PFSK-1 (cell line): ENCODE measurements around the gene XCR1. TPM values are rescaled to one million over a fixed set of nuclear protein-coding genes. Genes with fewer than 3 reads are reported as not detected.

Experiments
- FOXP2 ChIP-seq: optimal IDR thresholded peaks from 2 replicates; pipeline ENCODE3; 2011; ENCODE audit warnings: borderline replicate concordance, control low read depth, inconsistent platforms; ENCODE audit not compliant: insufficient read depth; ENCODE audit errors: extremely low read length, extremely low read depth
- POLR2AphosphoS5 ChIP-seq: IDR thresholded peaks from 2 replicates; pipeline ENCODE4 v1.6.1; 2012; ENCODE audit warnings: low read depth, mild to moderate bottlenecking, control low read depth, low read length, moderate library complexity
- SIN3A ChIP-seq: IDR thresholded peaks from 2 replicates; pipeline ENCODE4 v1.6.1; 2012; ENCODE audit warnings: mild to moderate bottlenecking, low read length, moderate library complexity, borderline replicate concordance; ENCODE audit not compliant: insufficient read depth
- TAF1 ChIP-seq: IDR thresholded peaks from 2 replicates; pipeline ENCODE4 v1.6.1; 2012; ENCODE audit warnings: low read length, control low read depth, borderline replicate concordance; ENCODE audit not compliant: insufficient read depth
- polyA plus RNA-seq: library from polyadenylated mRNA; unstranded; fragments of >200 nt; gene quantifications from one replicate; pipeline ENCODE4 v1.2.1, GENCODE V29; 2012; ENCODE audit warnings: low read depth, missing spikeins; ENCODE audit not compliant: insufficient read length
- TF ChIP-seq, protein P1 (sequence below), 2 experiments: IDR thresholded peaks; 2 replicates each; pipeline versions ENCODE4 v1.6.1 to v1.8.0; 2011 to 2012; ENCODE audit warnings: low read depth in 2 of 2, low read length in 2 of 2, control low read depth in 1 of 2, inconsistent platforms in 1 of 2, mild to moderate bottlenecking in 1 of 2, moderate library complexity in 1 of 2; ENCODE audit not compliant: insufficient read depth in 1 of 2

Gene XCR1, protein sequence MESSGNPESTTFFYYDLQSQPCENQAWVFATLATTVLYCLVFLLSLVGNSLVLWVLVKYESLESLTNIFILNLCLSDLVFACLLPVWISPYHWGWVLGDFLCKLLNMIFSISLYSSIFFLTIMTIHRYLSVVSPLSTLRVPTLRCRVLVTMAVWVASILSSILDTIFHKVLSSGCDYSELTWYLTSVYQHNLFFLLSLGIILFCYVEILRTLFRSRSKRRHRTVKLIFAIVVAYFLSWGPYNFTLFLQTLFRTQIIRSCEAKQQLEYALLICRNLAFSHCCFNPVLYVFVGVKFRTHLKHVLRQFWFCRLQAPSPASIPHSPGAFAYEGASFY
- polyA plus RNA-seq: not detected

DNA sequence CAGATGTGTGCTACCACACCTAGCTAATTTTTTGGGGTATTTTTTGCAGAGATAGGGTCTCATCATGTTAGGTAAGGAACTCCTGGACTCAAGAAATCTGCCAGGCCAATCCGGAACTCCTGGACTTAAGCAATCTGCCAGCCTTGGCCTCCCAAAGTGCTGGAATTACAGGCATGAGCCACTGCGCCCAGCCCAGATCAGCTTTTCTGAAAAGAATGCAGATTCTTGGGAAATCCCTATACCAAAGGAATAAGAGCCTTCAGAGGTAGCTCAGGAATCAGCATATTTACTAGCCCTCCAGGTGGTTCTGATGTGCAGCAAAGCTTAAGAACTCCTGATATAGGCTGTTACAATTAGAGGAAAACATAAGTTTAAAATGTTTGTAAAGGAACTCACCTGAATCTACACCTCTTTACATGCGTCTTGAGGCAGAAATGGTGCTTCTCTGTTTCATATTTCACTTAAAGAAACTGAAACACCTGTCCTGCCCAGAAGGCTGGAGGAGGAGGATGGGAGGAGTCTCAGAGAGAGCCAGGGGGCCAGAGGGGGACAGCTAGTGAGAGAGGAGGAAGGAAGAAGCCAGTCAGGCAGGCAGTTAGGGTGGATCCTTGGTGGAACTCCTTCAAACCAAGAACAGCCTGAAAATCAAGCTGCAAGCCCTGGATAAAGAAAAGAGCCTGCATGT is at the start of gene XCR1:
Gene XCR1 (minus strand): TSS at position 463 of the 685 bp plus-strand sequence. CDS start 5,536 bp downstream, outside the sequence.
- no peak for TF ChIP-seq POLR2AphosphoS5
- TF ChIP-seq FOXP2: no peak
- TF ChIP-seq SIN3A: no peak
- TF ChIP-seq, protein P1, sequence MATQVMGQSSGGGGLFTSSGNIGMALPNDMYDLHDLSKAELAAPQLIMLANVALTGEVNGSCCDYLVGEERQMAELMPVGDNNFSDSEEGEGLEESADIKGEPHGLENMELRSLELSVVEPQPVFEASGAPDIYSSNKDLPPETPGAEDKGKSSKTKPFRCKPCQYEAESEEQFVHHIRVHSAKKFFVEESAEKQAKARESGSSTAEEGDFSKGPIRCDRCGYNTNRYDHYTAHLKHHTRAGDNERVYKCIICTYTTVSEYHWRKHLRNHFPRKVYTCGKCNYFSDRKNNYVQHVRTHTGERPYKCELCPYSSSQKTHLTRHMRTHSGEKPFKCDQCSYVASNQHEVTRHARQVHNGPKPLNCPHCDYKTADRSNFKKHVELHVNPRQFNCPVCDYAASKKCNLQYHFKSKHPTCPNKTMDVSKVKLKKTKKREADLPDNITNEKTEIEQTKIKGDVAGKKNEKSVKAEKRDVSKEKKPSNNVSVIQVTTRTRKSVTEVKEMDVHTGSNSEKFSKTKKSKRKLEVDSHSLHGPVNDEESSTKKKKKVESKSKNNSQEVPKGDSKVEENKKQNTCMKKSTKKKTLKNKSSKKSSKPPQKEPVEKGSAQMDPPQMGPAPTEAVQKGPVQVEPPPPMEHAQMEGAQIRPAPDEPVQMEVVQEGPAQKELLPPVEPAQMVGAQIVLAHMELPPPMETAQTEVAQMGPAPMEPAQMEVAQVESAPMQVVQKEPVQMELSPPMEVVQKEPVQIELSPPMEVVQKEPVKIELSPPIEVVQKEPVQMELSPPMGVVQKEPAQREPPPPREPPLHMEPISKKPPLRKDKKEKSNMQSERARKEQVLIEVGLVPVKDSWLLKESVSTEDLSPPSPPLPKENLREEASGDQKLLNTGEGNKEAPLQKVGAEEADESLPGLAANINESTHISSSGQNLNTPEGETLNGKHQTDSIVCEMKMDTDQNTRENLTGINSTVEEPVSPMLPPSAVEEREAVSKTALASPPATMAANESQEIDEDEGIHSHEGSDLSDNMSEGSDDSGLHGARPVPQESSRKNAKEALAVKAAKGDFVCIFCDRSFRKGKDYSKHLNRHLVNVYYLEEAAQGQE (IDR thresholded peaks at IDR 0.05; ENCODE audit: insufficient read depth in 1 of 2, low read depth in 2 of 2, low read length in 2 of 2): no peak
- TF ChIP-seq TAF1: no peak

DNA sequence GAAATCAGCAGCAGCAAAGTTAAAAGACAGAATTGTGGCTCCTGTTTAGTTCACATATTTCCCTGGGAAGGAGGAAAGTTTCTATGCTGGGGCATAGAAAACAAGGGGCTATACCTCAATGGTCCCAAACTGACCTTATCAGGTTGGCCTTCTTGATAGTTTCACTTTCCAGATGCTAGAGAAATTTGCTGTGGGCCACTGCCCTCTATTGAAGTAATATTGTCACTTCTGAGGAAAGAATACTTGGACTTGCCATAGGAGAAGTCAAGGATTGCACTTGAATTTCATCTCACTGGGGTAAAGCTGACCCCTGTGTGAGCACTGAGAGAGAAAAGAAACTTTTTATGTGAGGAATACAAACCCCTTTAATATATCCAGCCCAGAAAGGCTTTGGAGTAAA is 49.3 kb upstream of the XCR1 start:
- TF ChIP-seq FOXP2 (no peak), SIN3A (no peak), TAF1 (no peak), POLR2AphosphoS5 (no peak)
- TF ChIP-seq, protein P1 (IDR thresholded peaks at IDR 0.05; ENCODE audit: insufficient read depth in 1 of 2, low read depth in 2 of 2, low read length in 2 of 2): no peak

DNA sequence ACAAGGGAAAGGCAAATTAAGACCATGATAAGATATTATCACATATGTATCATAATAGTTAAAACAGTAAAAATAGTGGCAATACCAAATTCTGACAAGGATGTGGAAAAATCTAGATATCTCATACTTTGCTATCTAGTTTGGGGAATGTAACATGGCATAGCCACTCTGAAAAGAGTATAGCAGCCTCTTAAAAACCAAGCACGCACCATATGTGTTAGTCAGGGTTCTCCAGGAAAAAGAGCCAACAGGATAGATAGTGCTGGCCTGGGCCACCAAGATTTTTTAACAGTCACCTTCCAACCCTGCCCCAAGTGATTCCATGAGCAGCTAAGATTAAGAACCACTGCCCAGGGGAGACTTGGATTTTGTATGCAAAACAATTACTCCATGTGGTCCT is 48.5 kb upstream of the XCR1 start:
- TF ChIP-seq, protein P1 (IDR thresholded peaks at IDR 0.05; ENCODE audit: insufficient read depth in 1 of 2, low read depth in 2 of 2, low read length in 2 of 2): no peak
- TF ChIP-seq FOXP2 (no peak), SIN3A (no peak), TAF1 (no peak), POLR2AphosphoS5 (no peak)

DNA sequence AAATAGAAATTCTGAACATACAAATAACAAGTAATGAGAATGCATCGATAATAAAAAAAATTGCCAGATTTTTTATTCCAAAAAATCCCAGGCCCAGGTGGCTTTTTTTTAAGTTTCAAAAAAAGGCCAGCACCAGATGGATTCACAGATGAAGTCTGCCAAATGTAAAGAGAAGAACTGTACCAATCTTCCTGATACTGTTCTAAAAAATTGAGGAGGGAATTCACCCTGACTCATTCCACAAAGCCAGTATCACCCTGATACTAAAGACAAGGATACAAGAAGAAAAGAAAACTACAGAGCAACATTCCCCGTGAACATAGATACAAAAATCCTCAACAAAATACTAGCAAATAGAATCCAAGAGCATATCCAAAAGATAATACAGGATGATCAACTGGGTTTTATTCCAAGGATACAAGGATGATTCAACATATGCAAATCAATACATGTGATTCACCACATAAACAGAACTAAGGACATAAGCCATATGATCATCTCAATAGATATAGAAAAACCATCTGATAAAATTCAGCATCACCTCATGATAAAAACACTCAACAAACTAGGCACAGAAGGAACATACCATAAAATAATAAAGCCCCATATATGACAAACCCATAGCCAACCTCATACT is 44.1 kb upstream of the XCR1 start:
- TF ChIP-seq SIN3A (no peak), FOXP2 (no peak), TAF1 (no peak), POLR2AphosphoS5 (no peak)
- TF ChIP-seq, protein P1 (IDR thresholded peaks at IDR 0.05; ENCODE audit: insufficient read depth in 1 of 2, low read depth in 2 of 2, low read length in 2 of 2): no peak
